Stimulated activated CD4-positive, alpha-beta T cell treated with anti-CD3 and anti-CD28 coated beads, Interleukin-4, amount 100 ng/mL, for 24 hours (primary cell): ENCODE results near the gene POR.
"Not testable (repeated sequence)": the region's sequence is repeated elsewhere in the genome, so short reads cannot be mapped to it uniquely, and the experiment has no call there.

ENCODE experiments used
- DNase-seq: peaks from one replicate; pipeline ENCODE4 v3.0.0-alpha.2; 2020

Gene POR

GRCh38 chr7:75885036-75885435 is 29.9 kb upstream of the POR start:
- no peak for DNase-seq

- no peak for DNase-seq
Observed at GRCh38 chr7:75887669-75888369, 27.1 kb upstream of the POR start.

- DNase-seq = no peak
Observed at GRCh38 chr7:75888464-75889222, 26.3 kb upstream of the POR start.

GRCh38 chr7:75889223-75889825 is 25.6 kb upstream of the POR start:
- no peak for DNase-seq

GRCh38 chr7:75889826-75890225 is 25.1 kb upstream of the POR start:
- DNase-seq = no peak

GRCh38 chr7:75891237-75891636 is 23.7 kb upstream of the POR start:
- DNase-seq = not testable (repeated sequence)

GRCh38 chr7:75891815-75892411 is 23.0 kb upstream of the POR start:
- DNase-seq = no peak

GRCh38 chr7:75892634-75893272 is 22.2 kb upstream of the POR start:
- DNase-seq = no peak

GRCh38 chr7:75896803-75897327 is 18.1 kb upstream of the POR start:
- no peak for DNase-seq

- DNase-seq = no peak
Observed at GRCh38 chr7:75900617-75901315, 14.2 kb upstream of the POR start.

GRCh38 chr7:75905785-75906604 is 9.0 kb upstream of the POR start:
- no peak for DNase-seq

- no peak for DNase-seq
Observed at GRCh38 chr7:75906991-75907667, 7.8 kb upstream of the POR start.

- not testable (repeated sequence) for DNase-seq
Observed at GRCh38 chr7:75907668-75908039, 7.3 kb upstream of the POR start.

- DNase-seq = no peak
Observed at GRCh38 chr7:75909521-75910132, 5.3 kb upstream of the POR start.

GRCh38 chr7:75911186-75911585 is 3.8 kb upstream of the POR start:
- DNase-seq = not testable (repeated sequence)

GRCh38 chr7:75913437-75913836 is 1.5 kb upstream of the POR start:
- DNase-seq = no peak

- no peak for DNase-seq
Observed at GRCh38 chr7:75914169-75914654, 743 bp upstream of the POR start.

- DNase-seq = peak; percentile 10
Observed at GRCh38 chr7:75915416-75916156, 631 bp downstream of the POR start.

GRCh38 chr7:75916259-75916658 is 1.3 kb downstream of the POR start:
- no peak for DNase-seq
